Stomach (tissue), 9 donors: ENCODE data around the gene IFNGR2. TPM values are rescaled to one million over a fixed set of nuclear protein-coding genes. Genes with fewer than 3 reads are reported as not detected.
"Not testable (repeated sequence)": the region's sequence is repeated elsewhere in the genome, so short reads cannot be mapped to it uniquely, and the experiment has no call there.

Experiments
- DNase-seq, 2 donors: peaks; one replicate each; pipeline versions ENCODE4 v3.0.0 to v3.0.0-alpha.2; 2013 to 2019
- H3K27ac ChIP-seq, 5 donors: fragments of 200-600 bp in 4 of 5; sonication (generic) in 4 of 5; one replicate each; pipeline ENCODE4 v1.5.1; 2013 to 2019; ENCODE audit warnings: mild to moderate bottlenecking in 1 of 5, moderate library complexity in 1 of 5
- H3K27me3 ChIP-seq, 3 donors: fragments of 200-600 bp; sonication (generic); one replicate each; pipeline ENCODE4 v1.5.1; 2017 to 2019; ENCODE audit warnings: mixed run types in 1 of 3
- H3K36me3 ChIP-seq, 4 donors: fragments of 200-600 bp; sonication (generic); 1 replicate in 3 of 4; 2 replicates in 1 of 4; pipeline ENCODE4 v1.5.1; 2016 to 2019
- H3K4me1 ChIP-seq, 4 donors: fragments of 200-600 bp; sonication (generic); one replicate each; pipeline ENCODE4 v1.5.1; 2016 to 2019
- H3K4me3 ChIP-seq, 4 donors: fragments of 200-600 bp; sonication (generic) in 3 of 4; one replicate each; pipeline ENCODE4 v1.5.1; 2016 to 2019; ENCODE audit warnings: mild to moderate bottlenecking in 1 of 4
- H3K9me3 ChIP-seq, 4 donors: fragments of 200-600 bp; sonication (generic); one replicate each; pipeline ENCODE4 v1.5.1; 2016 to 2019
- EP300 ChIP-seq: sonication (generic); formaldehyde crosslinking; IDR thresholded peaks from one replicate; pipeline ENCODE4 v1.6.1; 2017; ENCODE audit warnings: antibody characterized with exemption
- POLR2A ChIP-seq, 4 donors: fragments of 450-650 bp; IDR thresholded peaks; one replicate each; pipeline ENCODE4 v1.6.1; 2016; ENCODE audit warnings: antibody characterized with exemption in 4 of 4, control low read depth in 2 of 4, mild to moderate bottlenecking in 1 of 4, moderate library complexity in 1 of 4
- POLR2AphosphoS5 ChIP-seq, 3 donors: sonication (generic); formaldehyde crosslinking; IDR thresholded peaks; one replicate each; pipeline ENCODE4 v1.6.1; 2016; ENCODE audit warnings: antibody characterized with exemption in 3 of 3
- WGBS, 5 donors: extraction: QIAGEN DNeasy Blood & Tissue Kit in 3 of 5; methylation state at CpG; one replicate each; pipeline versions ENCODE4 v1.1.5 to v1.1.7; 2013 to 2018; 5-methylcytosine and 5-hydroxymethylcytosine counted together
- intact Hi-C: fragments of 100-400 bp; cut with DNase I; formaldehyde crosslinking; loops from one replicate; pipeline ENCODE4 v1.15.1; 2023; ENCODE audit warnings: low total_unique reads
- polyA plus RNA-seq, 3 donors: library from polyadenylated mRNA; stranded (reverse); fragments of 200-250 nt; gene quantifications; one replicate each; pipeline ENCODE4 v1.2.3, GENCODE V29; 2013
- total RNA-seq, 5 donors: library from RNA; depleted of rRNA; stranded (reverse); fragments of >200 nt; gene quantifications; one replicate each; pipeline versions ENCODE4 v1.1.0 to v1.2.3, GENCODE V29; 2014 to 2016
- TF ChIP-seq, protein P1 (sequence below), 7 experiments: fragments of 450-650 bp in 4 of 7; fragments of 200-600 bp in 3 of 7; sonication (generic) in 3 of 7; IDR thresholded peaks; one replicate each; pipeline ENCODE4 v1.5.1; 2016 to 2019; ENCODE audit warnings: antibody characterized with exemption in 7 of 7, control low read depth in 2 of 7, mild to moderate bottlenecking in 1 of 7
- donor health status: healthy with polysubstance abuse.
- donor health status: Bipolar disorder and iron deficiency.
- donor health status: healthy.

IFNGR2 gene
- total and polyA plus RNA-seq, 8 donors, result 35.2 to 89.3 (median 59.3) TPM

- peaks cover 0 to 10% (median 8%) of the 10 kb centered on the region in 4 donors for H3K36me3 ChIP-seq
- DNase-seq, result peak; percentile 50 to 73
- peaks cover 0 to 9% (median 5%) of the 10 kb centered on the region in 4 donors for H3K9me3 ChIP-seq
- no peak for TF ChIP-seq POLR2A (IDR thresholded peaks at IDR 0.05)
- peak in 2 of 3 donors; percentile 88 for TF ChIP-seq POLR2AphosphoS5 (IDR thresholded peaks at IDR 0.05)
- H3K4me1 ChIP-seq, result peaks cover 15 to 33% (median 28%) of the 10 kb centered on the region in 4 donors
- 27 to 46% (median 37%) methylated on average over 12 of the region's 12 CpGs for WGBS, 5 donors
- H3K27me3 ChIP-seq, result no peaks in the 10 kb centered on the region
- H3K4me3 ChIP-seq, result peak overlapping the region; percentile 8 to 22 (median 13)
- H3K27ac ChIP-seq, result peak overlapping the region; percentile 22 to 75 (median 57)
- intact Hi-C loops, result loop anchor here (10.0 kb wide), 1 partner anchor 83 kb away; no protein-coding TSS in a partner anchor
Measured at GRCh38 chr21:33362044-33362555, 41.1 kb upstream of the IFNGR2 start.

- Histone ChIP-seq H3K27ac (peak overlapping the region in 3 of 5 donors; percentile 34 to 69 (median 58)), H3K9me3 (peaks cover 0 to 25% (median 17%) of the 10 kb centered on the region in 4 donors), H3K4me1 (peaks cover 15 to 33% (median 28%) of the 10 kb centered on the region in 4 donors)
- H3K4me3 ChIP-seq, H3K36me3 ChIP-seq, H3K27me3 ChIP-seq: not testable (repeated sequence)
- DNase-seq, result peak in 1 of 2 donors; percentile 69
- TF ChIP-seq POLR2AphosphoS5 (IDR thresholded peaks at IDR 0.05), result peak in 1 of 3 donors; percentile 33
- 61 to 63% (median 61%) methylated on average over 10 of the region's 10 CpGs for WGBS, 5 donors
- intact Hi-C loops, result loop anchor here (10.0 kb wide), 1 partner anchor 81 kb away; no protein-coding TSS in a partner anchor
Measured at GRCh38 chr21:33363911-33364609, 39.2 kb upstream of the IFNGR2 start.

- intact Hi-C loops, result loop anchor here (10.0 kb wide), 1 partner anchor 80 kb away; no protein-coding TSS in a partner anchor
- Histone ChIP-seq H3K27ac (no peak overlapping the region), H3K36me3 (no peaks in the 10 kb centered on the region), H3K9me3 (peaks cover 0 to 25% (median 17%) of the 10 kb centered on the region in 4 donors), H3K4me1 (peaks cover 15 to 32% (median 28%) of the 10 kb centered on the region in 4 donors), H3K4me3 (no peak overlapping the region), H3K27me3 (no peaks in the 10 kb centered on the region)
- DNase-seq, result no peak
- 84 to 90% (median 90%) methylated on average over 5 of the region's 5 CpGs for WGBS, 5 donors
- TF ChIP-seq, protein P1, sequence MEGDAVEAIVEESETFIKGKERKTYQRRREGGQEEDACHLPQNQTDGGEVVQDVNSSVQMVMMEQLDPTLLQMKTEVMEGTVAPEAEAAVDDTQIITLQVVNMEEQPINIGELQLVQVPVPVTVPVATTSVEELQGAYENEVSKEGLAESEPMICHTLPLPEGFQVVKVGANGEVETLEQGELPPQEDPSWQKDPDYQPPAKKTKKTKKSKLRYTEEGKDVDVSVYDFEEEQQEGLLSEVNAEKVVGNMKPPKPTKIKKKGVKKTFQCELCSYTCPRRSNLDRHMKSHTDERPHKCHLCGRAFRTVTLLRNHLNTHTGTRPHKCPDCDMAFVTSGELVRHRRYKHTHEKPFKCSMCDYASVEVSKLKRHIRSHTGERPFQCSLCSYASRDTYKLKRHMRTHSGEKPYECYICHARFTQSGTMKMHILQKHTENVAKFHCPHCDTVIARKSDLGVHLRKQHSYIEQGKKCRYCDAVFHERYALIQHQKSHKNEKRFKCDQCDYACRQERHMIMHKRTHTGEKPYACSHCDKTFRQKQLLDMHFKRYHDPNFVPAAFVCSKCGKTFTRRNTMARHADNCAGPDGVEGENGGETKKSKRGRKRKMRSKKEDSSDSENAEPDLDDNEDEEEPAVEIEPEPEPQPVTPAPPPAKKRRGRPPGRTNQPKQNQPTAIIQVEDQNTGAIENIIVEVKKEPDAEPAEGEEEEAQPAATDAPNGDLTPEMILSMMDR (IDR thresholded peaks at IDR 0.05), result no peak
- TF ChIP-seq POLR2A (IDR thresholded peaks at IDR 0.05) (no peak), EP300 (no peak), POLR2AphosphoS5 (IDR thresholded peaks at IDR 0.05) (no peak)
Measured at GRCh38 chr21:33364830-33365229, 38.4 kb upstream of the IFNGR2 start.

- no peak overlapping the region for H3K4me3 ChIP-seq
- intact Hi-C loops, result loop anchor here (10.0 kb wide), 1 partner anchor 77 kb away; no protein-coding TSS in a partner anchor
Measured at GRCh38 chr21:33367309-33367973, 35.8 kb upstream of the IFNGR2 start.

More at GRCh38 chr21:33367309-33367973, 35.8 kb upstream of the IFNGR2 start:
- Histone ChIP-seq H3K36me3 (no peaks in the 10 kb centered on the region), H3K27me3 (no peaks in the 10 kb centered on the region), H3K9me3 (peaks cover 0 to 25% (median 17%) of the 10 kb centered on the region in 4 donors), H3K27ac (no peak overlapping the region), H3K4me1 (peaks cover 0 to 6% (median 2%) of the 10 kb centered on the region in 4 donors)
- no peak for DNase-seq
- 85 to 94% (median 90%) methylated on average over 7 of the region's 7 CpGs for WGBS, 5 donors
- TF ChIP-seq, protein P1 (IDR thresholded peaks at IDR 0.05), result no peak
- TF ChIP-seq POLR2AphosphoS5 (IDR thresholded peaks at IDR 0.05), result no peak
- TF ChIP-seq EP300, result no peak
- TF ChIP-seq POLR2A (IDR thresholded peaks at IDR 0.05), result no peak
